Peyer's patch (tissue), 4 donors: ENCODE measurements around the gene CA7. TPM values are rescaled to one million over a fixed set of nuclear protein-coding genes. Genes with fewer than 3 reads are reported as not detected.

Experiments used
- DNase-seq, 3 donors: peaks; one replicate each; pipeline ENCODE4 v3.0.0-alpha.2; 2017 to 2019
- H3K27ac ChIP-seq, 4 donors: fragments of 200-600 bp; sonication (generic); one replicate each; pipeline ENCODE4 v1.5.1; 2016 to 2019
- H3K27me3 ChIP-seq, 2 donors: fragments of 200-600 bp; sonication (generic); one replicate each; pipeline ENCODE4 v1.5.1; 2019
- H3K36me3 ChIP-seq, 3 donors: fragments of 200-600 bp; sonication (generic); one replicate each; pipeline ENCODE4 v1.5.1; 2016 to 2019
- H3K4me1 ChIP-seq, 4 donors: fragments of 200-600 bp; sonication (generic); one replicate each; pipeline ENCODE4 v1.5.1; 2016 to 2019
- H3K4me3 ChIP-seq, 4 donors: fragments of 200-600 bp; sonication (generic); 1 replicate in 3 of 4; 2 replicates in 1 of 4; pipeline ENCODE4 v1.5.1; 2016 to 2019; ENCODE audit warnings: mild to moderate bottlenecking in 1 of 4
- H3K9me3 ChIP-seq, 4 donors: fragments of 200-600 bp; sonication (generic); one replicate each; pipeline ENCODE4 v1.5.1; 2016 to 2019; ENCODE audit warnings: mild to moderate bottlenecking in 1 of 4
- POLR2A ChIP-seq, 2 donors: fragments of 450-650 bp; IDR thresholded peaks; one replicate each; pipeline ENCODE4 v1.5.1; 2017; ENCODE audit warnings: antibody characterized with exemption in 2 of 2, mild to moderate bottlenecking in 2 of 2, moderate library complexity in 2 of 2
- total RNA-seq, 4 donors: library from RNA; depleted of rRNA; stranded (reverse); fragments of >200 nt; gene quantifications; one replicate each; pipeline ENCODE4 v1.1.0, GENCODE V29; 2016
- TF ChIP-seq, protein P1 (sequence below), 6 experiments: fragments of 450-650 bp in 4 of 6; fragments of 200-600 bp in 2 of 6; sonication (generic) in 1 of 6; IDR thresholded peaks; one replicate each; pipeline ENCODE4 v1.5.1; 2017 to 2019; ENCODE audit warnings: antibody characterized with exemption in 6 of 6, mild to moderate bottlenecking in 3 of 6, moderate library complexity in 1 of 6

CA7 gene
- total RNA-seq, 4 donors from 2014 or later, result 13.2 to 59.4 (median 32.2) TPM

DNA sequence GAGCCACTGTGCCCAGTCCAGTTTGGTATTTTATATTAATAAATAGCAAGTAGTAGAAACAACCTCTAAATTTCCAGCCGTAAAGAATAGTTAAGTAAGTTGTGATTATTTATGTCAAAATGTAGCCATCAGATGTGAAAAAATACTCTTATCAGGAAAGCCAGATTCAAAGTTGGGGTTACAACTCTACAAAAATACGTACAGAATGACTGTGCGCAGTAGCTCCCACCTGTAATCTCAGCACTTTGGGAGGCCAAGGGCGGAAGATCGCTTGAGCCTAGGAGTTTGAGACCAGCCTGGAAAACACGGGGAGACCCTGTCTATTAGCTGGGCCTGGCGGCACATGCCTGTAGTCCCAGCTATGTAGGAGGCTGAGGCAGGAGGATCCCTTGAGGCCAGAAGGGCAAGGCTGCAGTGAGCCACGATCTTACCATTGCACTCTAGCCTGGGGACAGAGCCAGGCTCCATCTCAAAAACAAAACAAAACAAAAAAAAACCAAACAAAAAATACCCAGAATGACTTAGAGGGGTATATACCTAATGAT is 37.8 kb downstream of the CA7 start:
- Histone ChIP-seq H3K36me3 (peaks cover 0 to 35% (median 0%) of the 10 kb centered on the region in 3 donors), H3K27ac (no peak overlapping the region), H3K27me3 (no peaks in the 10 kb centered on the region), H3K9me3 (no peaks in the 10 kb centered on the region), H3K4me1 (peaks cover 0 to 20% (median 4%) of the 10 kb centered on the region in 4 donors), H3K4me3 (no peak overlapping the region)
- TF ChIP-seq, protein P1, sequence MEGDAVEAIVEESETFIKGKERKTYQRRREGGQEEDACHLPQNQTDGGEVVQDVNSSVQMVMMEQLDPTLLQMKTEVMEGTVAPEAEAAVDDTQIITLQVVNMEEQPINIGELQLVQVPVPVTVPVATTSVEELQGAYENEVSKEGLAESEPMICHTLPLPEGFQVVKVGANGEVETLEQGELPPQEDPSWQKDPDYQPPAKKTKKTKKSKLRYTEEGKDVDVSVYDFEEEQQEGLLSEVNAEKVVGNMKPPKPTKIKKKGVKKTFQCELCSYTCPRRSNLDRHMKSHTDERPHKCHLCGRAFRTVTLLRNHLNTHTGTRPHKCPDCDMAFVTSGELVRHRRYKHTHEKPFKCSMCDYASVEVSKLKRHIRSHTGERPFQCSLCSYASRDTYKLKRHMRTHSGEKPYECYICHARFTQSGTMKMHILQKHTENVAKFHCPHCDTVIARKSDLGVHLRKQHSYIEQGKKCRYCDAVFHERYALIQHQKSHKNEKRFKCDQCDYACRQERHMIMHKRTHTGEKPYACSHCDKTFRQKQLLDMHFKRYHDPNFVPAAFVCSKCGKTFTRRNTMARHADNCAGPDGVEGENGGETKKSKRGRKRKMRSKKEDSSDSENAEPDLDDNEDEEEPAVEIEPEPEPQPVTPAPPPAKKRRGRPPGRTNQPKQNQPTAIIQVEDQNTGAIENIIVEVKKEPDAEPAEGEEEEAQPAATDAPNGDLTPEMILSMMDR (IDR thresholded peaks at IDR 0.05), result no peak
- TF ChIP-seq POLR2A (IDR thresholded peaks at IDR 0.05), result no peak
- no peak for DNase-seq

DNA sequence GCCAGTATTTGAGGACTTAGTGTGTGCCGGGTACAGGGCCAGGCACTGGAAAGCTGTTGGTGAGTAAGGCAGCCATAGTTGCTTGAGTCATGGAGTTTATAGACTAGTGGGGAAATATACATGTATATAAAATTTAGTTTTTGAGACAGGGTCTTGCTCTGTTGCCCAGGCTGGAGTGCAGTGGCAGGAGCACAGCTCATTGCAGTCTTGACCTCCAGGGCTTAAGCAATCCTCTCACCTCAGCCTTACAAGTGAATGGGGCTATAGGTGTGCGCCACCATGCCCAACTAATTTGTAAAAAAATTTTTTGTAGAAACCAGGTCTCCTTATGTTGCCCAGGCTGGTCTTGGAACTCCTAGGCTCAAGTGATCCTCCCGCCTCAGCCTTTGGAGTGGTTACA is 38.5 kb downstream of the CA7 start:
- no peak for DNase-seq
- Histone ChIP-seq H3K27ac (no peak overlapping the region), H3K9me3 (no peaks in the 10 kb centered on the region), H3K4me3 (no peak overlapping the region), H3K4me1 (peaks cover 0 to 20% (median 4%) of the 10 kb centered on the region in 4 donors), H3K27me3 (no peaks in the 10 kb centered on the region), H3K36me3 (peaks cover 0 to 35% (median 0%) of the 10 kb centered on the region in 3 donors)
- TF ChIP-seq, protein P1 (IDR thresholded peaks at IDR 0.05), result no peak
- no peak for TF ChIP-seq POLR2A (IDR thresholded peaks at IDR 0.05)

DNA sequence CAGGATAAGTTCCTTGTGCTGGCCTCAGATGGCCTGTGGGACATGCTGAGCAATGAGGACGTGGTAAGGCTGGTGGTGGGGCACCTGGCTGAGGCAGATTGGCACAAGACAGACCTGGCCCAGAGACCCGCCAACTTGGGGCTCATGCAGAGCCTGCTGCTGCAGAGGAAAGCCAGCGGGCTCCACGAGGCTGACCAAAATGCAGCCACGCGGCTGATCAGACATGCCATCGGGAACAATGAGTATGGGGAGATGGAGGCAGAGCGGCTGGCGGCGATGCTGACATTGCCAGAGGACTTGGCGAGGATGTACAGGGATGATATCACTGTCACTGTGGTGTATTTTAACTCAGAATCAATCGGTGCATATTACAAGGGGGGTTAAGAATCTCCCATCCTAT is 41.3 kb downstream of the CA7 start:
- Histone ChIP-seq H3K27ac (no peak overlapping the region), H3K4me1 (peaks cover 0 to 8% (median 4%) of the 10 kb centered on the region in 4 donors), H3K36me3 (peaks cover 0 to 35% (median 0%) of the 10 kb centered on the region in 3 donors), H3K27me3 (no peaks in the 10 kb centered on the region), H3K9me3 (no peaks in the 10 kb centered on the region), H3K4me3 (no peak overlapping the region)
- DNase-seq, result no peak
- no peak for TF ChIP-seq POLR2A (IDR thresholded peaks at IDR 0.05)
- TF ChIP-seq, protein P1 (IDR thresholded peaks at IDR 0.05), result no peak

DNA sequence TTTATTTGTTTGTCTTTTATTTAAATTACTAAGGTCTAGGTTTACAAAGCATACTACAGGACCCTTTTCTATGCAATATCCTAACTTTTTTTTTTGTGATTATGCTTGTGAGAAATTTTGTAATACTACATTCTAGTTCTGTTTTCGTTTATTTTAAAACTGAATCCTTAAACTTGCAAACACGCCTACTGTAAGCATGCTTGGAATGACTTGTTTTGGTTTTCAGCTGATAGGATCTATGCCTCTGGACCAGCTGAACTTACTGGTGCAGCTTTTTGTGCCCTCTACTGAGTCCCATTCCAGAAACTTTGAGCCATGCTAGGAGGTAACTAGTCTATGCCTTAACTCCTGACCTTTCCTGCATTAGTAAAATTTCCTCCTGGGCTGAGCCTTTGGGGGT is 42.1 kb downstream of the CA7 start:
- no peak overlapping the region for H3K4me3 ChIP-seq
- no peak for DNase-seq
- no peak overlapping the region for H3K27ac ChIP-seq

DNA sequence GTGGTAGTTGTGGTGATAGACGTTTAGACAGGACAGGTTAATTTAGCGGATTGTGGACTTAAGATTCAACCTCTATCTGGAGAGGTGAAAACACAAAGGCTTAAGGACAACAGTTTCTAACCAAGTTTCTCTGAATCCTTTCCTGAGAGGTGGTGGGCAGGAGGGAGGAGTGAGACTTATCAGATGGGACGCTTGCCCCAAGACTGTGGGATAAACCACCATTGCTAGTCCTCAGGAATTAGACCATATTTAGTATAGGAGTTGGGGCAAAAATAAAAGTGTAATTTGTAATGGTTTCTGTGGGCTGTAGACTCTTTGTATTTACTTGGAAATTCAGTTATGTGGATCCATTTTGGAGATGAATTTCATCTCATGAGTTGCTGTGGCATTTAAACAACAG is 42.7 kb downstream of the CA7 start:
- Histone ChIP-seq H3K9me3 (no peaks in the 10 kb centered on the region), H3K27me3 (no peaks in the 10 kb centered on the region), H3K36me3 (peaks cover 0 to 35% (median 0%) of the 10 kb centered on the region in 3 donors), H3K4me3 (no peak overlapping the region), H3K27ac (no peak overlapping the region), H3K4me1 (no peaks in the 10 kb centered on the region)
- DNase-seq, result no peak
- TF ChIP-seq, protein P1 (IDR thresholded peaks at IDR 0.05), result no peak
- no peak for TF ChIP-seq POLR2A (IDR thresholded peaks at IDR 0.05)

More for the DNA sequence above, 42.1 kb downstream of the CA7 start:
- no peaks in the 10 kb centered on the region for H3K9me3 ChIP-seq
- H3K36me3 ChIP-seq, result peaks cover 0 to 35% (median 0%) of the 10 kb centered on the region in 3 donors
- TF ChIP-seq POLR2A (IDR thresholded peaks at IDR 0.05), result no peak
- TF ChIP-seq, protein P1 (IDR thresholded peaks at IDR 0.05), result no peak
- H3K4me1 ChIP-seq, result peaks cover 0 to 5% (median 2%) of the 10 kb centered on the region in 4 donors
- no peaks in the 10 kb centered on the region for H3K27me3 ChIP-seq
